T-helper 2 cell treated with Interferon-gamma antibody and Interleukin-4, amounts not matched to agents 100 ng/mL and 5 ng/mL, for 36 hours (primary cell): ENCODE measurements around the gene WNT16. TPM values are rescaled to one million over a fixed set of nuclear protein-coding genes. Genes with fewer than 3 reads are reported as not detected.

Experiments
- intact Hi-C: fragments of 100-400 bp; cut with micrococcal nuclease; formaldehyde crosslinking; loops from one replicate; pipeline ENCODE4 v1.15.1; 2023
- total RNA-seq: library from RNA; stranded (reverse); gene quantifications from 2 replicates; pipeline ENCODE4 v1.2.3, GENCODE V29; 2022

WNT16 gene
- total RNA-seq, 1 donor from 2014 or later: not detected

GRCh38 chr7:121342631-121343030, 13.8 kb downstream of the WNT16 start:
- intact Hi-C loops: no loop called here

- intact Hi-C loops: no loop called here
Observed at GRCh38 chr7:121343302-121343701, 14.5 kb downstream of the WNT16 start.

GRCh38 chr7:121344093-121344492, 15.3 kb downstream of the WNT16 start:
- intact Hi-C loops: no loop called here

GRCh38 chr7:121344497-121344896, 15.7 kb downstream of the WNT16 start:
- intact Hi-C loops: no loop called here

- intact Hi-C loops: no loop called here
Observed at GRCh38 chr7:121351682-121352081, 22.9 kb downstream of the WNT16 start.

GRCh38 chr7:121352323-121352722, 23.5 kb downstream of the WNT16 start:
- intact Hi-C loops: no loop called here

GRCh38 chr7:121355574-121355973, 26.8 kb downstream of the WNT16 start:
- intact Hi-C loops: no loop called here

GRCh38 chr7:121360564-121360963, 31.8 kb downstream of the WNT16 start:
- intact Hi-C loops: no loop called here

GRCh38 chr7:121366852-121367431, 38.1 kb downstream of the WNT16 start:
- intact Hi-C loops: loop anchor here (1.0 to 2.0 kb wide), 3 partner anchors 29 to 628 kb away; partner anchors contain the start of gene FAM3C

GRCh38 chr7:121369462-121369861, 40.7 kb downstream of the WNT16 start:
- intact Hi-C loops: no loop called here

GRCh38 chr7:121371367-121371766, 42.6 kb downstream of the WNT16 start:
- intact Hi-C loops: no loop called here

GRCh38 chr7:121371883-121372282, 43.1 kb downstream of the WNT16 start:
- intact Hi-C loops: no loop called here

GRCh38 chr7:121372376-121373010, 43.7 kb downstream of the WNT16 start:
- intact Hi-C loops: no loop called here

- intact Hi-C loops: no loop called here
Observed at GRCh38 chr7:121373177-121373576, 44.4 kb downstream of the WNT16 start.

- intact Hi-C loops: no loop called here
Observed at GRCh38 chr7:121376979-121377378, 48.2 kb downstream of the WNT16 start.

- intact Hi-C loops: no loop called here
Observed at GRCh38 chr7:121379930-121380329, 51.1 kb downstream of the WNT16 start.

- intact Hi-C loops: no loop called here
Observed at GRCh38 chr7:121382473-121382872, 53.7 kb downstream of the WNT16 start.

GRCh38 chr7:121383235-121383910, 54.6 kb downstream of the WNT16 start:
- intact Hi-C loops: no loop called here

GRCh38 chr7:121384265-121384664, 55.5 kb downstream of the WNT16 start:
- intact Hi-C loops: no loop called here

- intact Hi-C loops: no loop called here
Observed at GRCh38 chr7:121385056-121385799, 56.4 kb downstream of the WNT16 start.

GRCh38 chr7:121385800-121386179, 57.0 kb downstream of the WNT16 start:
- intact Hi-C loops: no loop called here

GRCh38 chr7:121388950-121389349, 60.1 kb downstream of the WNT16 start:
- intact Hi-C loops: no loop called here
